ENCODE measurements around the gene GIMAP8.

Gene GIMAP8

GRCh38 chr7:150434240-150434639 lies 16.2 kb upstream of the GIMAP8 start:
- no peak for TF ChIP-seq MYC (IDR thresholded peaks at IDR 0.05; ENCODE audit: low read depth, low read length)
- TF ChIP-seq, protein P1, sequence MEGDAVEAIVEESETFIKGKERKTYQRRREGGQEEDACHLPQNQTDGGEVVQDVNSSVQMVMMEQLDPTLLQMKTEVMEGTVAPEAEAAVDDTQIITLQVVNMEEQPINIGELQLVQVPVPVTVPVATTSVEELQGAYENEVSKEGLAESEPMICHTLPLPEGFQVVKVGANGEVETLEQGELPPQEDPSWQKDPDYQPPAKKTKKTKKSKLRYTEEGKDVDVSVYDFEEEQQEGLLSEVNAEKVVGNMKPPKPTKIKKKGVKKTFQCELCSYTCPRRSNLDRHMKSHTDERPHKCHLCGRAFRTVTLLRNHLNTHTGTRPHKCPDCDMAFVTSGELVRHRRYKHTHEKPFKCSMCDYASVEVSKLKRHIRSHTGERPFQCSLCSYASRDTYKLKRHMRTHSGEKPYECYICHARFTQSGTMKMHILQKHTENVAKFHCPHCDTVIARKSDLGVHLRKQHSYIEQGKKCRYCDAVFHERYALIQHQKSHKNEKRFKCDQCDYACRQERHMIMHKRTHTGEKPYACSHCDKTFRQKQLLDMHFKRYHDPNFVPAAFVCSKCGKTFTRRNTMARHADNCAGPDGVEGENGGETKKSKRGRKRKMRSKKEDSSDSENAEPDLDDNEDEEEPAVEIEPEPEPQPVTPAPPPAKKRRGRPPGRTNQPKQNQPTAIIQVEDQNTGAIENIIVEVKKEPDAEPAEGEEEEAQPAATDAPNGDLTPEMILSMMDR (IDR thresholded peaks at IDR 0.05; ENCODE audit: low read depth, low read length): no peak
- no peak overlapping the region for H3K4me3 ChIP-seq (ENCODE audit: low read depth, low read length)
- no peak for DNase-seq (ENCODE audit: low read depth)

GRCh38 chr7:150435047-150435389 lies 15.4 kb upstream of the GIMAP8 start:
- DNase-seq (ENCODE audit: low read depth): peak; percentile 62
- H3K4me3 ChIP-seq (ENCODE audit: low read depth, low read length): no peak overlapping the region
- TF ChIP-seq MYC (IDR thresholded peaks at IDR 0.05; ENCODE audit: low read depth, low read length): no peak
- TF ChIP-seq, protein P2, sequence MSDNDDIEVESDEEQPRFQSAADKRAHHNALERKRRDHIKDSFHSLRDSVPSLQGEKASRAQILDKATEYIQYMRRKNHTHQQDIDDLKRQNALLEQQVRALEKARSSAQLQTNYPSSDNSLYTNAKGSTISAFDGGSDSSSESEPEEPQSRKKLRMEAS (IDR thresholded peaks at IDR 0.05; ENCODE audit: low read depth, low read length): no peak
- TF ChIP-seq, protein P1 (IDR thresholded peaks at IDR 0.05; ENCODE audit: low read depth, low read length): no peak
- TF ChIP-seq POLR2A (IDR thresholded peaks at IDR 0.05; ENCODE audit: extremely low read depth, insufficient read length): no peak

GRCh38 chr7:150435390-150436073 lies 14.9 kb upstream of the GIMAP8 start:
- TF ChIP-seq, protein P2 (IDR thresholded peaks at IDR 0.05; ENCODE audit: low read depth, low read length): peak; percentile 93
- TF ChIP-seq POLR2A (IDR thresholded peaks at IDR 0.05; ENCODE audit: extremely low read depth, insufficient read length) (no peak), MYC (IDR thresholded peaks at IDR 0.05; ENCODE audit: low read depth, low read length) (peak; percentile 71)
- TF ChIP-seq, protein P1 (IDR thresholded peaks at IDR 0.05; ENCODE audit: low read depth, low read length): no peak
- peak; percentile 74 for DNase-seq (ENCODE audit: low read depth)
- H3K4me3 ChIP-seq (ENCODE audit: low read depth, low read length): no peak overlapping the region

DNA sequence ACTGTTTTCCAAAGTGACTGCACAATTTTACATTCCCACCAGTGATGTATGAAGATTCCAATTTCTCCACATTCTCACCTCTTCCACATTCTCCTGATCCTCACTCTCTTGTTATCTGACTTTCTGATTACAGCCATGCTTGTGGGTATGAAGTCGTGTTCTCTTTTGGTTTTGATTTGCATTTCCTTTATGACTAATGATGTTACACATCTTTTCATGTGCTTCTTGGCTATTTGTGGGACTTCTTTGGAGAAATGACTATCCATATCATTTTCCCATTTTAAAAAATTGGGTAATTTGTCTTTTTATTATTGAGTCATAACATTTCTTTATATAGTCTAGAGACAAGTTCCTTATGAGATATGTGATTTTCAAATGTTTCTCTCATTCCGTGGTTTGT lies 10.5 kb upstream of the GIMAP8 start:
- no peak for DNase-seq (ENCODE audit: low read depth)
- no peak overlapping the region for H3K4me3 ChIP-seq (ENCODE audit: low read depth, low read length)

GRCh38 chr7:150441524-150441923 lies 8.9 kb upstream of the GIMAP8 start:
- TF ChIP-seq, protein P2 (IDR thresholded peaks at IDR 0.05; ENCODE audit: low read depth, low read length): no peak
- TF ChIP-seq POLR2A (IDR thresholded peaks at IDR 0.05; ENCODE audit: extremely low read depth, insufficient read length) (no peak), MYC (IDR thresholded peaks at IDR 0.05; ENCODE audit: low read depth, low read length) (no peak)
- TF ChIP-seq, protein P1 (IDR thresholded peaks at IDR 0.05; ENCODE audit: low read depth, low read length): no peak
- no peak overlapping the region for H3K4me3 ChIP-seq (ENCODE audit: low read depth, low read length)
- DNase-seq (ENCODE audit: low read depth): no peak

More for the DNA sequence above, 10.5 kb upstream of the GIMAP8 start:
- TF ChIP-seq, protein P2 (IDR thresholded peaks at IDR 0.05; ENCODE audit: low read depth, low read length): no peak
- no peak for TF ChIP-seq POLR2A (IDR thresholded peaks at IDR 0.05; ENCODE audit: extremely low read depth, insufficient read length)

DNA sequence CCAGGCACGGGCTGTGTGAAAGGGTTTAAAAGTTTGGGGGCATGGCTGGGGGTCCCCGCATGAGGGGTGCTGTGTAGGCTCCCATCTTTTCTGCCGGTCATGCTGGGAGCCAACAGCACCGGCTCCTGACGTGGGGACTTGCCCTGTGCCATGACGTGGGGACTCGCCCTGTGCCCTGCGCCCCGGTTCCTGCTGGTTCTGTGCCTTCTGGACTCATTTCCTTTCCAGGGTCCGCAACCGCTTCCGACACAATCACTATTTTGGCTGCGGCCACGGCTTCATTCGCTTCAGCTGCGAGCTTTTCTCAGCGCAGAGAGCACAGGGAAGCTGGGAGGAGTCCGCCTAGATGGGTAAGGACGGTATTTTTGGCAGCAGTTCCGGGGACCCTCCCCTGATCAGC lies 7.6 kb upstream of the GIMAP8 start:
- TF ChIP-seq, protein P1 (IDR thresholded peaks at IDR 0.05; ENCODE audit: low read depth, low read length): no peak
- TF ChIP-seq POLR2A (IDR thresholded peaks at IDR 0.05; ENCODE audit: extremely low read depth, insufficient read length): no peak
- TF ChIP-seq, protein P2 (IDR thresholded peaks at IDR 0.05; ENCODE audit: low read depth, low read length): no peak
- TF ChIP-seq MYC (IDR thresholded peaks at IDR 0.05; ENCODE audit: low read depth, low read length): no peak
- DNase-seq (ENCODE audit: low read depth): no peak
- no peak overlapping the region for H3K4me3 ChIP-seq (ENCODE audit: low read depth, low read length)

All from NB4 (cell line).